H1 (cell line): ENCODE measurements around the gene SPHK1. TPM values are rescaled to one million over a fixed set of nuclear protein-coding genes. Genes with fewer than 3 reads are reported as not detected.
A peak's percentile ranks its signal among the peaks of the same experiment; 100 is the strongest.

Source experiments
- CBX8 ChIP-seq: fragments of 300-800, 300-1000 bp; sonication (generic); IDR thresholded peaks from 2 replicates; pipeline ENCODE4 v1.7.1; 2016; ENCODE audit warnings: low read depth, low read length, borderline replicate concordance
- CHD7 ChIP-seq: fragments of 300-600 bp; sonication (generic); IDR thresholded peaks from 2 replicates; pipeline ENCODE4 v1.7.1; 2012; ENCODE audit warnings: low read length, moderate library complexity, mild to moderate bottlenecking, inconsistent platforms; ENCODE audit not compliant: insufficient replicate concordance
- CTBP2 ChIP-seq: IDR thresholded peaks from 2 replicates; pipeline ENCODE4 v1.7.0; 2011; ENCODE audit warnings: borderline replicate concordance, mild to moderate bottlenecking, moderate library complexity, mixed read lengths, low read length; ENCODE audit not compliant: insufficient read depth, insufficient read length
- RFX5 ChIP-seq: IDR thresholded peaks from 2 replicates; pipeline ENCODE4 v1.6.1; 2011; ENCODE audit warnings: low read depth, low read length, improper control_type of control experiment, borderline replicate concordance
- SP2 ChIP-seq: IDR thresholded peaks from 2 replicates; pipeline ENCODE4 v1.6.1; 2012; ENCODE audit warnings: mild to moderate bottlenecking, low read length, inconsistent platforms
- TCF12 ChIP-seq: IDR thresholded peaks from 2 replicates; pipeline ENCODE4 v1.6.1; 2011; ENCODE audit warnings: low read depth, mild to moderate bottlenecking, low read length
- polyA plus RNA-seq, 7 experiments: library from polyadenylated mRNA; depleted of rRNA in 3 of 7; stranded (reverse) in 5 of 7; unstranded in 2 of 7; fragments of >200 nt in 5 of 7; fragments of 200-250 nt in 2 of 7; gene quantifications; 1 replicate in 5 of 7; 2 replicates in 1 of 7; 4 replicates in 1 of 7; pipeline versions ENCODE4 v1.2.1 to v1.2.3, GENCODE V29; 2011 to 2013; ENCODE audit warnings: missing spikeins in 2 of 7, mixed read lengths in 2 of 7
- total RNA-seq: library from RNA; stranded (reverse); fragmentation: NEBNext Ultra II Directional; extraction: Animal tissue kit (Norgen Biotek cat#: 25700); gene quantifications from 2 replicates; pipeline ENCODE4 v1.2.1, GENCODE V29; 2021
- TF ChIP-seq, protein P1 (sequence below), 3 experiments: IDR thresholded peaks; 1 replicate in 2 of 3; 2 replicates in 1 of 3; pipeline versions ENCODE4 v1.5.1 to v1.6.1; 2011; ENCODE audit warnings: low read length in 3 of 3, mild to moderate bottlenecking in 3 of 3, inconsistent platforms in 2 of 3, low read depth in 1 of 3, moderate library complexity in 1 of 3; ENCODE audit not compliant: insufficient read depth in 1 of 3; ENCODE audit errors: control extremely low read depth in 1 of 3

SPHK1 gene
- total and polyA plus RNA-seq, 2 of the 8 experiments (the other 6 are each of a cell fraction or from before 2014, with no cell fraction given) = 2.4 TPM

DNA sequence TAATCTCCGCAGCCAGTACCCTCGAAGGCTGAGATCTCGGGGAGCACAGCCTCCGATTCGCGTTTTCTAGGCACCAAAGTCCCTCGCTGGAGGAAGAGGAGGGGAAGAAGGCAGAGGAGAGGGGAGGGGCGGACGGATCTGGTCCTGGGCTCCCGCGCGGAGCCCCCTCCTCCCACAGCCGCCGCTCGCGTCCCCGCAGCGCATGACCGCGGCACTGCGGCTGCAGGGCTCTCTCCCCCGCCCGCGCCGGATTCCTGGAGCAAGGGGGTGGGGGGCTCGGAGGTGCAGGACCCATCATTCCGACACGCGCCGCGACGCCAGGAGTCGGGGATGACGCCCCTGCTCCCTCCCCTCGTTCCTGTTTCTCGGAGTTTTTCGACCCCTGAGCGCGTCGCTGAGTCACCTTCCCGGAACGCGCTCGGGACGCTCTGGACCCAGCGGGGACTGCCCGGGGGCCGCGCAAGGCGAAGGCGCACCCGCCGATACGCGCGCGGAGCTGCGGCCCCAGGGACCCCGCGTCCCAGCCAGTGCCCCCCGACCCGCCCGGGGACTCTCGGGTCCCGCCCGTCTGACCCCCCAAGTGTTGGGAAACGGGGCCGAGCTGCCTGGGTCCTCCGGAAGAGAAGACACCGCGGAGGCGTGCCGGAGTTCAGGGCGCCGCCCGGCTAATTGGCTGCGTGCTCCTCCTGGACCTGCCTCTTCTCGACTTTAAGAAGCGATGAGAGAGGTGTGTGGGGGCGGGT, 1.4 kb upstream of the SPHK1 start (continued):
- TF ChIP-seq, protein P1, sequence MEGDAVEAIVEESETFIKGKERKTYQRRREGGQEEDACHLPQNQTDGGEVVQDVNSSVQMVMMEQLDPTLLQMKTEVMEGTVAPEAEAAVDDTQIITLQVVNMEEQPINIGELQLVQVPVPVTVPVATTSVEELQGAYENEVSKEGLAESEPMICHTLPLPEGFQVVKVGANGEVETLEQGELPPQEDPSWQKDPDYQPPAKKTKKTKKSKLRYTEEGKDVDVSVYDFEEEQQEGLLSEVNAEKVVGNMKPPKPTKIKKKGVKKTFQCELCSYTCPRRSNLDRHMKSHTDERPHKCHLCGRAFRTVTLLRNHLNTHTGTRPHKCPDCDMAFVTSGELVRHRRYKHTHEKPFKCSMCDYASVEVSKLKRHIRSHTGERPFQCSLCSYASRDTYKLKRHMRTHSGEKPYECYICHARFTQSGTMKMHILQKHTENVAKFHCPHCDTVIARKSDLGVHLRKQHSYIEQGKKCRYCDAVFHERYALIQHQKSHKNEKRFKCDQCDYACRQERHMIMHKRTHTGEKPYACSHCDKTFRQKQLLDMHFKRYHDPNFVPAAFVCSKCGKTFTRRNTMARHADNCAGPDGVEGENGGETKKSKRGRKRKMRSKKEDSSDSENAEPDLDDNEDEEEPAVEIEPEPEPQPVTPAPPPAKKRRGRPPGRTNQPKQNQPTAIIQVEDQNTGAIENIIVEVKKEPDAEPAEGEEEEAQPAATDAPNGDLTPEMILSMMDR (IDR thresholded peaks at IDR 0.05; ENCODE audit: control extremely low read depth in 1 of 3, insufficient read depth in 1 of 3, low read depth in 1 of 3, low read length in 3 of 3) = no peak
- TF ChIP-seq SP2 (no peak), RFX5 (no peak), CBX8 (no peak), CHD7 (no peak), CTBP2 (peak; percentile 51), TCF12 (no peak)
